ENCODE results near the gene RNF167. TPM values are rescaled to one million over a fixed set of nuclear protein-coding genes. Genes with fewer than 3 reads are reported as not detected.

The RNF167 gene
- total and polyA plus RNA-seq, 2 experiments from 2014 or later = 59.2 to 66.5 TPM

GRCh38 chr17:4956493-4957061, 16.5 kb downstream of the RNF167 start:
- Histone ChIP-seq H4K20me1 (ENCODE audit: insufficient read depth, poor library complexity, severe bottlenecking) (no peaks in the 10 kb centered on the region), H3K79me2 (no peaks in the 10 kb centered on the region), H3K9me2 (replicated peaks; ENCODE audit: insufficient read depth) (no peaks in the 10 kb centered on the region), H3K9me3 (ENCODE audit: low read depth) (no peaks in the 10 kb centered on the region), H2AFZ (no peak overlapping the region), H3K4me2 (no peak overlapping the region), H3K27me3 (no peaks in the 10 kb centered on the region), H3K4me3 (no peak overlapping the region), H3K27ac (no peak overlapping the region), H3K4me1 (ENCODE audit: insufficient read depth) (no peaks in the 10 kb centered on the region), H3K36me3 (replicated peaks; ENCODE audit: insufficient read depth, low read depth) (no peaks in the 10 kb centered on the region)
- no peak for DNase-seq (ENCODE audit: low spot score)
- TF ChIP-seq CTCF (IDR thresholded peaks at IDR 0.05; ENCODE audit: poor library complexity) = no peak
- TF ChIP-seq EZH2 (IDR thresholded peaks at IDR 0.05; ENCODE audit: borderline replicate concordance) = no peak
- TF ChIP-seq EZH2phosphoT487 (IDR thresholded peaks at IDR 0.05; ENCODE audit: low read depth, severe bottlenecking, unreplicated experiment) = no peak
- 81% methylated on average over 10 of the region's 10 CpGs for WGBS (ENCODE audit: low lambda C conversion rate, missing lambda C conversion rate)

DNA sequence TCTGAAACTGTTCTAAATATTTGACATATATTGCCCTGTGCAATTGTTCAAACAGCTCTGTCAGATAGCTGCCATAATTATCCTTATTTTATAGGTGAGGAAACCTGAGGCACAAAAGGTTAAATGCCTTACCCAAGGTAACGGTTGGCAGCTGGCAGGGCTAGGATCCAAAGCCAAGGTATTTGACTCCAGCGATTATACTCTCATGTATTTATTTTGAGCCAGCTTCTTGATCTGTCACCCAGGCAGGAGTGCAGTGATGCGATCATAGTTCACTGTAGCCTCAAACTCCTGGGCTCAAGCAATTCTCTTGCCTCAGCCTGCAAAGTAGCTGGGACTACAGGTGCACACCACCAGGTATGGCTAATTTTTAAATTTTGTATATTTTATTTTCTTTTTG, 18.0 kb downstream of the RNF167 start:
- Histone ChIP-seq H3K79me2 (no peaks in the 10 kb centered on the region), H3K36me3 (replicated peaks; ENCODE audit: insufficient read depth, low read depth) (no peaks in the 10 kb centered on the region), H4K20me1 (ENCODE audit: insufficient read depth, poor library complexity, severe bottlenecking) (no peaks in the 10 kb centered on the region), H3K9me3 (ENCODE audit: low read depth) (no peaks in the 10 kb centered on the region), H3K27ac (no peak overlapping the region), H2AFZ (no peak overlapping the region), H3K4me1 (ENCODE audit: insufficient read depth) (no peaks in the 10 kb centered on the region), H3K4me2 (no peak overlapping the region), H3K27me3 (no peaks in the 10 kb centered on the region), H3K9me2 (replicated peaks; ENCODE audit: insufficient read depth) (no peaks in the 10 kb centered on the region), H3K4me3 (no peak overlapping the region)
- WGBS (ENCODE audit: low lambda C conversion rate, missing lambda C conversion rate) = 97% methylated on average over 3 of the region's 3 CpGs
- no peak for DNase-seq (ENCODE audit: low spot score)
- TF ChIP-seq EZH2 (IDR thresholded peaks at IDR 0.05; ENCODE audit: borderline replicate concordance) = no peak
- no peak for TF ChIP-seq EZH2phosphoT487 (IDR thresholded peaks at IDR 0.05; ENCODE audit: low read depth, severe bottlenecking, unreplicated experiment)
- no peak for TF ChIP-seq CTCF (IDR thresholded peaks at IDR 0.05; ENCODE audit: poor library complexity)

DNA sequence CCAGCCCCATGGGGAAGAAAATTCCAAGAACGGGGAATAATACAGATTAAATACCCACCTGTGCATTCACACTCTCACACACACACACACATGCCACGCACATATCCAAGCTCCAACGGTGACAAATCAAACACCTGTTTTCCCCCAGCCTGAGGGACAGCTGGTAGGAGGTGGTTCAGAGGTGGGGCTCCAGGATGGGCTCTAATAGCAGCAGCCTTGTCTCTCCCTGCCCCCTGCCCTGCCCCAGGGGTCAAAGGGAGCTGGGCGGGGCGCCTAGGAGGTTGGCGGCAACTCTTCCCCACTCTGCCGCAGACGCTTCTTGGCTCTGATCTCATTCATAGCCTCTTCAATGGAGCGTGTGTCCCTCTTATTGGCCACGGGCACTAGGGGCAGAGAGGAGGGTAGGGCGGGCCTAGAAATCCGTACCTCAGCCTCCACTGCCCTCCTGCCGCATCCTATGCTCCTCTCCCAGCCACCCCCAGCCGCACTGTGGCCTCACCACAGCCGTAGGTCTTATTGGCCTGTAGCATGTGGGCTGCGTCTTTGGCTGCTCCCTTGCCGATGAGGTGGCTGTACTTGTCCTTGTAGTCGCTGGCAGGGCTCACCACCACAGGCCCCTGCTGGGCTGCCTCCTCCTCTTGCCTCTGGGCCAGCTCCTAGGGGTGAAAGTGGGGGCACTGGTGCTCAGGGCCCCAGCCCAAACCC, 19.3 kb downstream of the RNF167 start:
- no peaks in the 10 kb centered on the region for H3K27me3 ChIP-seq
- H3K9me3 ChIP-seq (ENCODE audit: low read depth) = no peaks in the 10 kb centered on the region
- peaks cover 5% of the 10 kb centered on the region for H3K79me2 ChIP-seq
- H3K36me3 ChIP-seq (replicated peaks; ENCODE audit: insufficient read depth, low read depth) = no peaks in the 10 kb centered on the region
- no peak for DNase-seq (ENCODE audit: low spot score)
- H3K4me2 ChIP-seq = no peak overlapping the region
- no peaks in the 10 kb centered on the region for H3K4me1 ChIP-seq (ENCODE audit: insufficient read depth)
- 92% methylated on average over 18 of the region's 18 CpGs for WGBS (ENCODE audit: low lambda C conversion rate, missing lambda C conversion rate)
- H3K9me2 ChIP-seq (replicated peaks; ENCODE audit: insufficient read depth) = no peaks in the 10 kb centered on the region
- no peaks in the 10 kb centered on the region for H4K20me1 ChIP-seq (ENCODE audit: insufficient read depth, poor library complexity, severe bottlenecking)
- TF ChIP-seq CTCF (IDR thresholded peaks at IDR 0.05; ENCODE audit: poor library complexity) (no peak), EZH2phosphoT487 (IDR thresholded peaks at IDR 0.05; ENCODE audit: low read depth, severe bottlenecking, unreplicated experiment) (no peak), EZH2 (IDR thresholded peaks at IDR 0.05; ENCODE audit: borderline replicate concordance) (no peak)
- H2AFZ ChIP-seq = no peak overlapping the region
- no peak overlapping the region for H3K4me3 ChIP-seq
- H3K27ac ChIP-seq = no peak overlapping the region
